Stimulated activated CD8-positive, alpha-beta memory T cell treated with anti-CD3 and anti-CD28 coated beads, Interleukin-15, amount 100 ng/mL, for 1 hour (primary cell): ENCODE measurements around the gene NCAPG2.
"Not testable (repeated sequence)": the region's sequence is repeated elsewhere in the genome, so short reads cannot be mapped to it uniquely, and the experiment has no call there.

ENCODE experiments used
- DNase-seq: peaks from one replicate; pipeline ENCODE4 v3.0.0-alpha.2; 2020; ENCODE audit warnings: low read depth

NCAPG2 gene

GRCh38 chr7:158633055-158633956 is 71.3 kb downstream of the NCAPG2 start:
- no peak for DNase-seq

- DNase-seq: no peak
Observed at GRCh38 chr7:158631574-158632195, 72.9 kb downstream of the NCAPG2 start.

DNA sequence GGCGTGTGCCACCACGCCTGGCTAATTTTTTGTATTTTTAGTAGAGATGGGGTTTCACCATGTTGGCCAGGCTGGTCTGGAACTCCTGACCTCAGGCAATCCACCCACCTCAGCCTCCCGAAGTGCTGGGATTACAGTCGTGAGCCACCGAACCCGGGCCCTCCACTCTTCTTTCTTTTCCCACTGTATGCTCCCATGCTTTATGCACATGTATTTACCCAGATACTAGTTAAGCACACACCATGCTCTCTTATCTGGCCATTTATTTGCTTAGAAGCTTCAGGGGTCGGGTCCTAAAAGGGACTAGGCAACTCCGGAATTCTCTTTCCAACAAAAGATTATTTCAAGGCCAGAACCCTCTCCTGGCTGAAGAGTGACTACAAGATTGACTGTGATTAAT is 78.3 kb downstream of the NCAPG2 start:
- not testable (repeated sequence) for DNase-seq

- no peak for DNase-seq
Observed at GRCh38 chr7:158623241-158623640, 81.4 kb downstream of the NCAPG2 start.

- DNase-seq: no peak
Observed at GRCh38 chr7:158620839-158621441, 83.7 kb downstream of the NCAPG2 start.

- DNase-seq: no peak
Observed at GRCh38 chr7:158620418-158620817, 84.2 kb downstream of the NCAPG2 start.

- DNase-seq: no peak
Observed at GRCh38 chr7:158618745-158619140, 85.9 kb downstream of the NCAPG2 start.

DNA sequence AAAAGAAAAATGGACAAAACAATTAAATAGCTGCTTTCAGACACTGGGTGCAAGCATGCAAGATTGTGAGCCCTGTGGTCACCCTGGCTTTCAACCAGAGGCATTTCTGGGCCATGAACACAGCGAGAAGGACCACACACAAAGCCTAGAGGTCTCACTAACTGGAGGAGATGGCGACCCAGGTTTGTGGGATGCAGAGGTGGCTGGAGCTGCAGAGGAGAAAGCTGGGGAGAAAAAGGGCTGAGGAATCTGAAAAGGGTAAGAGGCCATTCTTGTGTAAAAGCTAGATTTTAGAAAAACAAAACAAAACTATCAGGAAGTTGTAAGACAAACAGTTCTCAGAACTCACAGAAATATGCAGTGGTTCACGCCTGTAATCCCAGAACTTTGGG is 86.9 kb downstream of the NCAPG2 start:
- DNase-seq: no peak

GRCh38 chr7:158616050-158616449 is 88.6 kb downstream of the NCAPG2 start:
- DNase-seq: no peak

- DNase-seq: no peak
Observed at GRCh38 chr7:158614700-158615099, 89.9 kb downstream of the NCAPG2 start.

DNA sequence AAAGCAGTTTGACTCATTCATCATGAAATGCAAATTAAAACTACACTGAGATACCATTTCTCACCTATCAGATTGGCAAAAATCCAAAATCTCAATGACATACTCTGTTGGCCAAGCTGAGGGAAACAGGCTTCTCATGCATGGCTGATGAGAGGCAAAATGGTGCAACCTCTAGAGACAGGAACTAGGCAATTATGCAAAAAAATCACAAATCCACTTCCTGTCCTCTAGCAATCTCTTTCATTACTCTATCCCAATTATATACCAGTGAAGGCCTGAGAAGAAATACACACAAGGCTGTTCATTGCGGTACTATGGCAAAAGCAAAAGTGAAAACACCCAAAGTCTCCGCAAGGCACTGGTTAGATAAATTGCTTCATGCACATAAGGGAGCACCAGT is 91.1 kb downstream of the NCAPG2 start:
- DNase-seq: no peak

- DNase-seq: no peak
Observed at GRCh38 chr7:158612546-158612945, 92.1 kb downstream of the NCAPG2 start.

GRCh38 chr7:158611541-158611940 is 93.1 kb downstream of the NCAPG2 start:
- DNase-seq: no peak

- DNase-seq: no peak
Observed at GRCh38 chr7:158609313-158609974, 95.2 kb downstream of the NCAPG2 start.

GRCh38 chr7:158607563-158607962 is 97.0 kb downstream of the NCAPG2 start:
- no peak for DNase-seq

GRCh38 chr7:158606671-158607424 is 97.8 kb downstream of the NCAPG2 start:
- no peak for DNase-seq

DNA sequence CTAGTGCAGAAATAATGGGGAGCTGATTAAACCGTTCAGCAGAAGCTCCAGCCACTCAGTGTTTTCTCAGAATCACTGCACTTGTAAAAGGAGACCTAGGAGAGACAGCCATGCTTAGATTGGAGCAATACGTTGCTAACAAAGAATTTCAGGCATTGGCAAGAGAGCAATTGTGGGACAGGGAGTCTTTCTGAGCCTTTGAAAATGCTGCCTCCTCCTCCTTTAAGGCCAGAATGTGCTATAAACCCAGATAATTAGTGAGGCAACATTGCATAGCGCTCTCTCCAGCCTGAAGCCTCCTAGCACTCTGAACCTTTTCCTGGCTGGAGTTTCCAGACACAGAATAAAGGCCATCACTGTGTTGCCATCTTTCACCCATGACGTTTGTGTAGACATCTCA is 98.5 kb downstream of the NCAPG2 start:
- no peak for DNase-seq

DNA sequence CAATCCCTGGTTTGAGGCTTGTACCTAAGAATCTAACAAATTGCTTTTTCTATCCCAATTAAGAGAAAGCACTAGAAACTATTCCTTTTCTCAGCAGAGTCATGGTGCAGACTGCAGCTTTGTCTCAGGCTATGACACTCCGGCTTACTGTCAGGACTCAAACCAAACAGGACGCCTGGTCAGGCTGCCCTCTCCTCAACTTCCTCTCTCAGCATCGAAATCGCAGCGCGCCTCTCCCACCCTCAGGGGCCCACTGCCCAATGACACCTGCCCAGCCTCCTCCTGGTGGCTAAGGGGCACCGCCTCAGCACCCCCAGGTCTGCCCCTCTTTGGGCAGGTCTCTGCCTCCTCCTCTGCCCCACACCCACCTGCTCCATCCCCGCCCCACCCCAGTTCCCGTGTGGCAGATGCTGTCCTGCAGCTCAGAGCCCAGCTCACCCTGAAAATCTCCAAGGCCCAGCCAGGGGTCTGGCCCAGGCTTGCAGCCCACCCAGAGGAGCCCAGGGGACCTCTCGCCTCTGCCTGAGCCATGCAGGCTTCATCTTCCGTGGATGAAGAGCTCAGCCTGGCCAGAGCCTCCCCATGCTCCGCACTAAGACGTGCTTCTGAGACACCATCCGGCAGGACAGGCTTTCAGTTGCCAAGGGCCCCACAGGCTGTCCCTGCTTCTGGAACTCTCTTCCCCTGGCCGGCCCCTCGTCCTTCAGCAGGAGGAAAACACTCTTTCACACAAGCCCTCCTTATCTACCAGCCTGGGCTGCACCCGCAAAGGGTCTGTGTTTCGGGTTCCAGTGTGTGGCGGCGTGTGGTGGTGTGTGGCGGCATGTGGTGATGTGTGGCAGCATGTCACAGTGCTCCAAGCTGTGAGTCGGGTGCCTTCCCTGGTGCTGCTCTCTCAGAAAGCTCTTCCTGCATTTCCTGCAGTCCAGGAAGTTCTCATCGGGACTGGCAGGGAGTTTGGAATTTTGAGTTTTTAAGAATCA is 100.5 kb downstream of the NCAPG2 start:
- no peak for DNase-seq

DNA sequence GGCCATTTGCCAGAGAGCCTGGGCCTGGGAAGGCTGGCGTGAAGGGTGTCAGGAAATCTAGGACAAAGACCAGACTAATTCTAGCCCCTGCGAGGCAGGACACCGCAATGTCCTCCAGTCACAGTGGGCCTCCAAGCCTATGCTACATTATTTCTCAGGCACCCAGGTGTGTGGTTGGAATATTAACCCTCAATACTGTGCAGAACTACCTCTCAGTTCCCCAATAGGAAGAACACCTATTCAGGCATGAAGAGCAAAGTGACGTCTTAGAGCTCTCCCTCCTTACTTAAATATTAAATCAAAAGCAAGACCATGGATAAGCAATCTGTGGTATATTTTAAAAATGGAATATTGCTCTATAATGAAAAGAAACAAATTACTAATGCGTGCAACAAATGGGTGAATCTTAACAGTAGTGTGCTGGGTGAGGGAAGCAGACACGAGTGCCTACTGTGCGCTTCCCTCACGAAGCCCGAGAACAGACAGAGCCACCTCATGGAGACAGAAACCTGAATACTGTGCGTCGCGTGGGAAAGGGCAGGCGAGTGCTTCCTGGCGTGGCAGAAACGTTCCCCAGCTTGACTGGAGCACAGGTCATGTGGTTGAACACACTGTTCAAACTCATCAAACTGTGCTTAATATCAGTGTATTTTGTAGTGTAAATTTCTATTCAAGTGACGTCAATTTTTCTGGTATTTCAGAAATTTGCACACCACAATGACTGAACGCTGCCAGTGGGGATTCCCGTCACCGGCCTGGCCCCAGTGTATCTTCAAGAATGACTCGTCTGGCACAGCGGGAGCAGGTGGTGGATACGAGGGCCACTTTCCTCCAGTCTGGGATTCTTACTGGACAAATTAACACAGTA is 101.5 kb downstream of the NCAPG2 start:
- DNase-seq: no peak

GRCh38 chr7:158602041-158602440 is 102.6 kb downstream of the NCAPG2 start:
- no peak for DNase-seq
